Esophagus squamous epithelium (tissue), 5 donors: ENCODE measurements around the gene NUDT1. TPM values are rescaled to one million over a fixed set of nuclear protein-coding genes. Genes with fewer than 3 reads are reported as not detected.

Experiments
- DNase-seq: peaks from one replicate; lab custom pipeline; 2025; lab: John Stamatoyannopoulos, UW
- H3K27ac ChIP-seq, 4 donors: fragments of 200-600 bp; sonication (generic); one replicate each; pipeline ENCODE4 v1.5.1; 2016 to 2019; ENCODE audit warnings: mild to moderate bottlenecking in 1 of 4
- H3K27me3 ChIP-seq, 4 donors: fragments of 200-600 bp; sonication (generic); 1 replicate in 3 of 4; 2 replicates in 1 of 4; pipeline versions ENCODE4 v1.5.1 to v1.6.0; 2017 to 2021; ENCODE audit warnings: antibody characterized with exemption in 1 of 4
- H3K36me3 ChIP-seq, 3 donors: fragments of 200-600 bp; sonication (generic); one replicate each; pipeline ENCODE4 v1.5.1; 2016 to 2019
- H3K4me1 ChIP-seq, 3 donors: fragments of 200-600 bp; sonication (generic); one replicate each; pipeline ENCODE4 v1.5.1; 2017 to 2019
- H3K4me3 ChIP-seq, 4 donors: fragments of 200-600 bp; sonication (generic); 1 replicate in 3 of 4; 2 replicates in 1 of 4; pipeline ENCODE4 v1.5.1; 2016 to 2019; ENCODE audit warnings: mild to moderate bottlenecking in 2 of 4, moderate library complexity in 1 of 4
- H3K9me3 ChIP-seq, 3 donors: fragments of 200-600 bp; sonication (generic); one replicate each; pipeline ENCODE4 v1.5.1; 2016 to 2019
- POLR2A ChIP-seq, 4 donors: fragments of 450-650 bp; IDR thresholded peaks; one replicate each; pipeline ENCODE4 v1.6.1; 2017; ENCODE audit warnings: antibody characterized with exemption in 4 of 4, mild to moderate bottlenecking in 4 of 4, moderate library complexity in 3 of 4
- WGBS, 2 donors: methylation state at CpG; one replicate each; pipeline ENCODE4 v1.1.5; 2018; 5-methylcytosine and 5-hydroxymethylcytosine counted together
- intact Hi-C: fragments of 100-400 bp; cut with DNase I; formaldehyde crosslinking; loops from one replicate; pipeline ENCODE4 v1.15.0; 2022
- total RNA-seq, 4 donors: library from RNA; depleted of rRNA; stranded (reverse); fragments of >200 nt; gene quantifications; one replicate each; pipeline ENCODE4 v1.1.0, GENCODE V29; 2016
- TF ChIP-seq, protein P1 (sequence below), 6 experiments: fragments of 450-650 bp in 4 of 6; fragments of 200-600 bp in 2 of 6; sonication (generic) in 2 of 6; IDR thresholded peaks; one replicate each; pipeline ENCODE4 v1.5.1; 2016 to 2019; ENCODE audit warnings: antibody characterized with exemption in 6 of 6, mild to moderate bottlenecking in 4 of 6, moderate library complexity in 4 of 6
- donor health status: DM: yes; HTN: yes; CAD: no.

Gene NUDT1
- total RNA-seq, 4 donors from 2014 or later = 16.3 to 51.7 (median 28.2) TPM

DNA sequence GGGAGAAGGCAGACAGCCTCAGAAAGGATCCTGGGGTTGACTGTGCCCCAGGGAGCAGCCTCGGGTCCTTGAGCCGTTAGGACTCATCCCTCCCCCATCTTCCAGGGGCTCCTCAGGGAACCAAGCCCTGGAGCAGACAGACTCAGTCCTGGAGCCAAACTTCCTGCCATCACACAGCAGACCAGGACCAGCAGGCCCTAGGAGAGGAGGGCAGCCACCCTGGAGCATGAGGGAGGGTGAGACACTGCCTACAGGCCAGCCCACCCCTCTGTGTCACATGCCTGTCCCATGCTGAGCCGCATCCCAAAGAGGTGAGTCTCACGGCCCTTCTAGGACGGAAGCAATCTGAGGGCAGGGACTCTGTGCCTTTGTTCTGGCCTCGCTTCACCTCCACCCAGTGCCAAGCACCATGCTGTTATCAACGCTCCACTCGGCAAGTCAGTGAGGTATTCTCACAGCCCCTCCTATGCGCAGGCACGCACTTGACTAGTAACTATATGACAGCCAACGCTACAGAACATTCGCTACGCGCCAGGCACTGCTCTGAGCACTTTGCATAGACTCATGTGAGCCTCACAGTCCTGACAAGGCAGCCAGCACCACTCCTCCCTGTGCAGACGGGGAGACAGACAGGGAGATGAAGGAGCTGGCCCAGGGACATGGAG lies 28.3 kb upstream of the NUDT1 start:
- 94 to 96% methylated on average over 6 to 7 of the region's 15 CpGs for WGBS, 2 donors
- intact Hi-C loops = loop anchor here (10.0 kb wide), 1 partner anchor 549 kb away; no protein-coding TSS in a partner anchor
- H3K9me3 ChIP-seq = no peaks in the 10 kb centered on the region
- no peaks in the 10 kb centered on the region for H3K4me1 ChIP-seq
- TF ChIP-seq POLR2A (IDR thresholded peaks at IDR 0.05) = no peak
- TF ChIP-seq, protein P1, sequence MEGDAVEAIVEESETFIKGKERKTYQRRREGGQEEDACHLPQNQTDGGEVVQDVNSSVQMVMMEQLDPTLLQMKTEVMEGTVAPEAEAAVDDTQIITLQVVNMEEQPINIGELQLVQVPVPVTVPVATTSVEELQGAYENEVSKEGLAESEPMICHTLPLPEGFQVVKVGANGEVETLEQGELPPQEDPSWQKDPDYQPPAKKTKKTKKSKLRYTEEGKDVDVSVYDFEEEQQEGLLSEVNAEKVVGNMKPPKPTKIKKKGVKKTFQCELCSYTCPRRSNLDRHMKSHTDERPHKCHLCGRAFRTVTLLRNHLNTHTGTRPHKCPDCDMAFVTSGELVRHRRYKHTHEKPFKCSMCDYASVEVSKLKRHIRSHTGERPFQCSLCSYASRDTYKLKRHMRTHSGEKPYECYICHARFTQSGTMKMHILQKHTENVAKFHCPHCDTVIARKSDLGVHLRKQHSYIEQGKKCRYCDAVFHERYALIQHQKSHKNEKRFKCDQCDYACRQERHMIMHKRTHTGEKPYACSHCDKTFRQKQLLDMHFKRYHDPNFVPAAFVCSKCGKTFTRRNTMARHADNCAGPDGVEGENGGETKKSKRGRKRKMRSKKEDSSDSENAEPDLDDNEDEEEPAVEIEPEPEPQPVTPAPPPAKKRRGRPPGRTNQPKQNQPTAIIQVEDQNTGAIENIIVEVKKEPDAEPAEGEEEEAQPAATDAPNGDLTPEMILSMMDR (IDR thresholded peaks at IDR 0.05) = no peak
- no peak overlapping the region for H3K4me3 ChIP-seq
- peaks cover 25 to 94% (median 40%) of the 10 kb centered on the region in 3 donors for H3K36me3 ChIP-seq
- H3K27ac ChIP-seq = no peak overlapping the region
- H3K27me3 ChIP-seq = no peaks in the 10 kb centered on the region
- DNase-seq = no peak

DNA sequence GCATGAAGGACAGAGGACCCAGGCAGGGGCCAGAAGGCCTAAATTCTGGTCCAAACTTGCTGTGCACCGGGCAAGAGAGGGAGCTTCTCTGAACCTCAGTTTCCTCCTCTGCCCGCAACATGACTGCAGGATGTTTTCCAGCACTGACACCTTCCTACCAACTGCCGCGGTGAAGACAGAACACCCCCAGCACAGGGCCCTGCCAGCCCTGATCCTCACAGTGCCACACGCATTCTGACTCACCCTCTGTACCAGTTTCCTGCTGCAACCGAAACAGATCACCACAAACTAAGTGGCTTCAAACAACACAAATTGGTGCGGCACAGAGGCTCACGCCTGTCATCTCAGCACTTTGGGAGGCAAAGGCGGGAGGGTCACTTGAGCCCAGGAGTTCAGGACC lies 27.4 kb upstream of the NUDT1 start:
- Histone ChIP-seq H3K4me1 (no peaks in the 10 kb centered on the region), H3K27ac (no peak overlapping the region), H3K36me3 (peaks cover 25 to 96% (median 40%) of the 10 kb centered on the region in 3 donors), H3K27me3 (no peaks in the 10 kb centered on the region), H3K9me3 (no peaks in the 10 kb centered on the region), H3K4me3 (no peak overlapping the region)
- DNase-seq = no peak
- TF ChIP-seq, protein P1 (IDR thresholded peaks at IDR 0.05) = no peak
- TF ChIP-seq POLR2A (IDR thresholded peaks at IDR 0.05) = no peak
- intact Hi-C loops = loop anchor here (10.0 kb wide), 1 partner anchor 550 kb away; no protein-coding TSS in a partner anchor
- 68 to 75% methylated on average over 5 to 9 of the region's 9 CpGs for WGBS, 2 donors

DNA sequence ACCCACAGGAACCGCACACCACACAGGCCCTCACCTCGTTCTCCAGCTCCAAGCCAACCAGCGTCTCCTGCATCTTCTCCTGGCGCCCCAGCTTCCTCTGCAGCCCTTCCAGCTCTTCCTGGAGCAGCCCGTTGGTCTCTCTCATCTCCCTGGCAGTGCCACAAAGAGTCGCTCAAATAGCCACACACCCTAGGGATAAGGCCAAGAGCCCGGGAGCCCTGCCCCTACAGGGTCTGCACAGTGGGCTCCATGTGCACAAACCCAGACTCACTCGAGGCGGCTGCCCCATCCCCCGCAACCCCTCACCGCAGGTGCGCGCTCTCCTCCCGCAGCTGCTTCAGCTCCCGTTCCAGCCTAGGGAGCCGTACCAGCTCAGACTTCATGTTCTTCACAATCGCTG lies 26.2 kb upstream of the NUDT1 start:
- no peak for DNase-seq
- intact Hi-C loops = loop anchor here (10.0 kb wide), 1 partner anchor 551 kb away; no protein-coding TSS in a partner anchor
- Histone ChIP-seq H3K4me1 (no peaks in the 10 kb centered on the region), H3K36me3 (peaks cover 25 to 99% (median 40%) of the 10 kb centered on the region in 3 donors), H3K9me3 (no peaks in the 10 kb centered on the region), H3K4me3 (no peak overlapping the region), H3K27me3 (no peaks in the 10 kb centered on the region), H3K27ac (no peak overlapping the region)
- TF ChIP-seq, protein P1 (IDR thresholded peaks at IDR 0.05) = no peak
- TF ChIP-seq POLR2A (IDR thresholded peaks at IDR 0.05) = no peak
- 90 to 97% methylated on average over 11 of the region's 17 CpGs for WGBS, 2 donors

DNA sequence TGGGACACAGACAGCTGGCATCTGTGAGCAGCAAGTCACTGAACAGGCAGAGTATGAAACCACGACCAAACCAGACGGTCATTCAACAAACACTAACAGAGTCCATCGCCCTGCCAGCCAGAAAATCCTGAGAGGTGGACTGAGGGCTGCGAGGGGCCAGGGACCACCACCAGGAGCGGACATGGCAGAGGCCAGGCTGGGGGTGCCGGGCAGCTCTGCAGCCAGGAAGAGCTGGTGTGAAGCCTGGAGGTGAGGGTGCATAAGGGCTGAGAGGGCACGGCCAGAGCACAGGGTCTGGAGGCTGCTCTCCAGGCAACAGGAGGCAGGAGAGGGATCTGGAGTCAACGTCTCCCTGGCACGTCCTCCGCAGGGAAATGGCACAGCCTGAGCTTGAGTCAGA lies 24.8 kb upstream of the NUDT1 start:
- H3K36me3 ChIP-seq = peaks cover 20 to 99% (median 35%) of the 10 kb centered on the region in 3 donors
- H3K27me3 ChIP-seq = no peaks in the 10 kb centered on the region
- 70 to 89% methylated on average over 2 to 7 of the region's 10 CpGs for WGBS, 2 donors
- no peaks in the 10 kb centered on the region for H3K9me3 ChIP-seq
- H3K27ac ChIP-seq = no peak overlapping the region
- no peak for DNase-seq
- intact Hi-C loops = loop anchor here (10.0 kb wide), 1 partner anchor 552 kb away; no protein-coding TSS in a partner anchor
- H3K4me3 ChIP-seq = no peak overlapping the region
- no peaks in the 10 kb centered on the region for H3K4me1 ChIP-seq
- no peak for TF ChIP-seq POLR2A (IDR thresholded peaks at IDR 0.05)
- TF ChIP-seq, protein P1 (IDR thresholded peaks at IDR 0.05) = no peak

DNA sequence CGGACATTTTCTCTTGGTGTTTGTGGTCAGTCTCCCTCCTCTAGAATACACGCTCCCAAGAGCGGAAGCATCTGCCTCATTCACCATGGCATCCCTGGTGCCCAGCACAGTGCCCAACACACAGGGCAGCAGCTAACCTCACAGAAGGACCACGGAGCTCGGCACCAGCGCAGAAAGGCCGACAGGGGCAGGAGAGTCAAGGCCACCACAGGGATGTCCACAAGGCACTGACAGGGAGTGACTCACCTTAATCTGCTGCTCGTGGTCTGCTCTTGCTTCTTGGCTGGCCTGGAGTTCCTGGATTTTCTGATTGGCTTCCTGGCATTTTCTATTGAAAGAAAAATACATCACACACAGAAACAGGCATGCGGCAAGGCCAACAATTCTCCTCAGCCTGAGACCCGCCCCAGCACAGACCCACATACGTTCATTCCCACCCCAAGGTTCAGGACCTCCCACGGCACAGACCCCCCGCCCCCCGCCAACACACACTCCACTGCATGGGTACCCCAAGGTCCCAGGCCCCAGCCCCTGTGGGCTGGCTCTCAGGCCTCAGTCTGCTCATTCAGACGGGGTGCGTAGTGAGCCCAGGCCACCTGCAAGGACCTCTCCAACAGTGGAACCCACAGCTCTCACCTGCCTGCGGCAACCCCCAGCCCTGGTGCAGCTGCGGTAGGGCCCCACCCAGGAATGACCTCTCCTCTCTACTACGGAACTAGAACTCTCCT lies 24.1 kb upstream of the NUDT1 start:
- 85 to 93% methylated on average over 8 to 9 of the region's 19 CpGs for WGBS, 2 donors
- H3K36me3 ChIP-seq = peaks cover 25 to 99% (median 28%) of the 10 kb centered on the region in 3 donors
- no peak overlapping the region for H3K4me3 ChIP-seq
- TF ChIP-seq POLR2A (IDR thresholded peaks at IDR 0.05) = no peak
- TF ChIP-seq, protein P1 (IDR thresholded peaks at IDR 0.05) = no peak
- H3K27me3 ChIP-seq = no peaks in the 10 kb centered on the region
- no peak overlapping the region for H3K27ac ChIP-seq
- H3K9me3 ChIP-seq = no peaks in the 10 kb centered on the region
- DNase-seq = no peak
- intact Hi-C loops = loop anchor here (10.0 kb wide), 1 partner anchor 553 kb away; no protein-coding TSS in a partner anchor
- no peaks in the 10 kb centered on the region for H3K4me1 ChIP-seq
